HFF-Myc (cell line): ENCODE results near the gene USP6NL.

Experiments used
- DNase-seq: peaks from one replicate; pipeline ENCODE4 v3.0.0-alpha.2; 2011; ENCODE audit warnings: low read depth; ENCODE audit errors: extremely low read depth
- H3K4me3 ChIP-seq: replicated peaks from 2 replicates; pipeline ENCODE4 v1.5.1; 2011; ENCODE audit warnings: low read depth, mild to moderate bottlenecking, control low read depth, low read length
- CTCF ChIP-seq: IDR thresholded peaks from 2 replicates; pipeline ENCODE4 v1.5.1; 2012; ENCODE audit warnings: mild to moderate bottlenecking, low read depth, low read length, control low read depth; ENCODE audit errors: missing control alignments

USP6NL gene

DNA sequence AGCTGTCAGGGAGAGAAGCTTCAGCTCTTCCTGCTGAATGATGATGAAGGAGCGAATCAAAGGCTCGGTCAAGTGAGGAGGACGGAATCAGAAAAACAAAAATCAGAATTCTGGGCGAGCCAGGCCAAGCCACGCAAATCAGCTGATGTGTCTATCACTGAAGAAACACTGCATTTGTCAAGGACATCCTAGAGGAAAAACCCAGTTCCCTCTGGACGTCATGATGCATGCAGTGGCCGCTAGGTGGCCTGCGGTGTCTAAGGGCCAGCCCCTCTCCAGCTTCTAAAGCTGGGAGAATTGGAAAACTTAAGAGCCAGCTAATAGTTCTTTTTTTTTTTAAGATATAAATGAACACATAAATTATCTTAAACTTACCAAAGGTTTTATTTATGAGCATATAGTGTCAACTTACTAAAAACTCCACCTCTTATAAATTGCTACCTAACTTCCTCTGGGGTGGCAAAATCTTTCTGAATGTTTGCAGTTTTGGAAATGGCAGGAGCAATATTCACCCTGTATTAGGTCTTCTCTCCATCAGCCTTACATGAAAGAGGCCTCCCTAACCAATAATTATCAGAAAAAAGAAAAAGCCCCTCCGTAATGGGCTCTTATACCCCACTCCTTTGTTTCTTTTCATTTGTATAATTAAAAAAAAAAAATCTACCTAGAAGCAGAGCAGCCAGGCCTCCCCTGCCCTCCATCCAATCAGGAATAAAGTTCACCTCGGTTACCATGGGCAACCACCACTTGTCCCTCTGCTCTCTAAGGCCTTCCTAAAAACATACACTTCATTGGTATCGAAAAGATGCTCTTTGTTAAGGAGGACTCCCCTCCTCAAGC, 186.8 kb downstream of the USP6NL start:
- no peak overlapping the region for H3K4me3 ChIP-seq
- TF ChIP-seq CTCF: peak; percentile 90
- DNase-seq: peak; percentile 7

GRCh38 chr10:11416974-11417373, 194.5 kb downstream of the USP6NL start:
- no peak for DNase-seq
- no peak overlapping the region for H3K4me3 ChIP-seq
- TF ChIP-seq CTCF: no peak

- H3K4me3 ChIP-seq: no peak overlapping the region
- TF ChIP-seq CTCF: no peak
Observed at GRCh38 chr10:11415095-11415494, 196.4 kb downstream of the USP6NL start.

GRCh38 chr10:11414314-11415038, 197.0 kb downstream of the USP6NL start:
- H3K4me3 ChIP-seq: no peak overlapping the region
- DNase-seq: no peak
- TF ChIP-seq CTCF: no peak

More at GRCh38 chr10:11415095-11415494, 196.4 kb downstream of the USP6NL start:
- no peak for DNase-seq

DNA sequence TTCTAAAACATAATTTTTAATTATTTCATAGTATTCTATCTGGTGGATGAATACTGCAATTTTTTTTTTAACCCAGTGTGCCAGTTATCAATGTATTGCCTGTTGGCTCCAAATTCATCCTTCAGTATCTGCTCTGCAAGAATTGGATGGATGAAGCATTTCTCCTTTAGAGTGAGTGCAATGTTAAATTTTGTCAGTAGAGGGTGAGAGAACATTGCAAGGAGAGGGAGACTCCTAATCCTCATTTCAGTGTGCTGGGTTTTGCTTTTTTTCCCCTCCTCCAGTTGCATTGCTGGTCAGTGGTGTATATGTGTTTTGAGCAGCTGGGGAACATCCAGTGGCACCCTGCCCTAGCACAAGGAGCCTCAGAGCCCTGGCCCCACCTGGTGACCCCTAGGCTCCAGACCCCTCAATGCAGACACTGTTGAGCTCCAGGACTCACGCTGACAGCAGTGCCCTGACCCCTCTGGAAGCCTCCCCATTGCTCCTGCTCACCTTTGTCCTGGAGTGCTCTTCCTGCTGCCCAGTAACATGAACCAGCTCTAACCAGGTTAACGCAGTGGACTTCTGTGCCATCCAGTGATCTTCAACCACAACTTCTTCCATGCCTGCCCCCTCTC, 199.4 kb downstream of the USP6NL start:
- H3K4me3 ChIP-seq: no peak overlapping the region
- no peak for DNase-seq
- TF ChIP-seq CTCF: peak; percentile 11

- TF ChIP-seq CTCF: no peak
Observed at GRCh38 chr10:11409357-11409756, 202.1 kb downstream of the USP6NL start.

More at GRCh38 chr10:11409357-11409756, 202.1 kb downstream of the USP6NL start:
- no peak overlapping the region for H3K4me3 ChIP-seq
- no peak for DNase-seq
